SK-N-MC (cell line): ENCODE measurements around the gene CSNK2B.

Source experiments
- DNase-seq: peaks from one replicate; pipeline ENCODE4 v3.0.0-alpha.2; 2011; ENCODE audit warnings: low read depth, low spot score
- H3K27ac ChIP-seq: fragments of 200-600 bp; sonication (generic); 2 replicates; pipeline ENCODE4 v1.5.1; 2016; ENCODE audit warnings: mixed run types
- H3K36me3 ChIP-seq: fragments of 200-600 bp; sonication (generic); 2 replicates; pipeline ENCODE4 v1.6.1; 2017; ENCODE audit warnings: antibody characterized with exemption, low read length, mixed read lengths; ENCODE audit not compliant: insufficient read depth
- H3K4me3 ChIP-seq: fragments of 200-600 bp; sonication (generic); 2 replicates; pipeline ENCODE4 v1.5.1; 2016
- H3K9ac ChIP-seq: fragments of 200-600 bp; sonication (generic); 2 replicates; pipeline ENCODE4 v1.8.0; 2017; ENCODE audit warnings: mixed run types, mixed read lengths; ENCODE audit not compliant: insufficient read length
- H3K9me3 ChIP-seq: fragments of 200-600 bp; sonication (generic); 2 replicates; pipeline ENCODE4 v1.6.1; 2017; ENCODE audit warnings: low read depth, mild to moderate bottlenecking, antibody characterized with exemption, low read length, moderate library complexity, mixed read lengths
- EZH2 ChIP-seq: fragments of 200-600 bp; sonication (generic); IDR thresholded peaks from one replicate; pipeline ENCODE4 v1.6.1; 2017; ENCODE audit warnings: antibody characterized with exemption
- FOXP2 ChIP-seq: optimal IDR thresholded peaks from 2 replicates; pipeline ENCODE3; 2011; ENCODE audit warnings: mild to moderate bottlenecking, moderate library complexity; ENCODE audit not compliant: insufficient read depth; ENCODE audit errors: extremely low read length, control extremely low read depth
- POLR2AphosphoS5 ChIP-seq: IDR thresholded peaks from 2 replicates; pipeline ENCODE4 v1.6.1; 2012; ENCODE audit warnings: mild to moderate bottlenecking, low read depth, low read length, borderline replicate concordance

Gene CSNK2B

DNA sequence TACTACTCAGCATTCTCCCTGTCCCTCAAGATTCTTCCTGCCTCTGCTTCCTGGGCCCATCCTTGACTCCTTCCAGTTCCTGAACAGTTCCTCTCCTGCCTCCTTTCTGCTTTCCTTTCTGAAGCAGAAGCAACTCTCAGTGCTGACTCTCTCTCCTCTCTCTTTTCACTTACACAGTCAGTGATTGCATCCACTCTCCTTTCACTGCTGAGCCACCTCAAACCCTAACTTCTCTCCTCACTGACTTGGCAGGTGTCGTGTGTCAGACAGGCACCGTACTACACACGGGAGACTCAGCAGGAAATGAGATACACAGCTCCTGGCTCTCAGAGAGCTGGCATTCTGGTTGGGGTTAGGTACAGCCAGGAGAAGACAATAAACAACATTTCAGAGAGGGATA lies 31.7 kb downstream of the CSNK2B start:
- no peak for DNase-seq
- no peaks in the 10 kb centered on the region for H3K9me3 ChIP-seq
- H3K27ac ChIP-seq = no peak overlapping the region
- no peak for TF ChIP-seq FOXP2
- no peak for TF ChIP-seq POLR2AphosphoS5
- TF ChIP-seq EZH2 = no peak
- peaks cover 20% of the 10 kb centered on the region for H3K36me3 ChIP-seq
- no peak overlapping the region for H3K9ac ChIP-seq
- H3K4me3 ChIP-seq = no peak overlapping the region

- H3K27ac ChIP-seq = no peak overlapping the region
- no peak for DNase-seq
- no peak overlapping the region for H3K9ac ChIP-seq
- peaks cover 16% of the 10 kb centered on the region for H3K36me3 ChIP-seq
- no peaks in the 10 kb centered on the region for H3K9me3 ChIP-seq
- TF ChIP-seq EZH2 (no peak), POLR2AphosphoS5 (no peak), FOXP2 (no peak)
- H3K4me3 ChIP-seq = no peak overlapping the region
Measured at GRCh38 chr6:31700740-31701401, 35.0 kb downstream of the CSNK2B start.

DNA sequence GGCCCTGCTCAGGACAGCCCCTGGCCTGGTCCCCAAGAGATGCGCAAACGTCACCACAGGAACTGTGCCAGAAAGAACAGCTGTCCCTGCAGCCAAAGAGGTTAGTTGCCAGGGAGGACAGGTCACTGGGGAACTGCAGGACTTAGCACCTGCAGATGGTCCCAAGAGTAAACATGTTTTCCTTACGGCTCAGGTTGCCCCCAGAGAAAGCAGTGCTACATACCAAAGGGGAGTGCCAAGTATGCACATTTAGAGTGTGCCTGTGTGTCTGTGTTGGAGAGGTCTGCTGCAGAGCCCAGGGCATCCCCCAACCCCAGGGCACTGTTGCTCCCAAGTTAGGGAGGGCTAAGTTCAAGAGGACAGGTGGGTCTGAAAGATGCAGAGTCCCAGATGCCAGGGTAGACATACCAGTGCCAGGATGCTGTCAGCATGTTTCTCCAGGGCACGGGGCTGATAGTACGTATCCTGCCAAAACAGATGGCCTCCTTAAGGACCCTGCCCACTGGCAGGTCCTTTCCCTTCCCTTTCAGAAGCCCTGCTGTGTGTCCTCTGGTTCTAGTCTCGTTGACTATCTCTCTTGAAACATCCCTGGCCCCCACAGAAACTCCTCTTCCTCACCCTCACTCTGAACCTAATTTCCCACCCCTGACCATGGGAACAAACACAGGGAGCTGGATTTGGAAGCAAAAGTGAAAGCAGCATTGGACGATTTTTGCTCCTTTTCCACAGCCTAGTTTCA lies 36.0 kb downstream of the CSNK2B start:
- Histone ChIP-seq H3K9me3 (no peaks in the 10 kb centered on the region), H3K9ac (peak overlapping the region; percentile 86), H3K27ac (peak overlapping the region; percentile 65; the same call in 1 of the 2 replicates), H3K4me3 (peak overlapping the region; percentile 93), H3K36me3 (peaks cover 11% of the 10 kb centered on the region)
- no peak for DNase-seq
- TF ChIP-seq POLR2AphosphoS5 = no peak
- no peak for TF ChIP-seq FOXP2
- TF ChIP-seq EZH2 = no peak

GRCh38 chr6:31702405-31702818 lies 36.5 kb downstream of the CSNK2B start:
- DNase-seq = no peak
- H3K4me3 ChIP-seq = peak overlapping the region; percentile 93
- H3K9ac ChIP-seq = peak overlapping the region; percentile 86
- H3K9me3 ChIP-seq = no peaks in the 10 kb centered on the region
- peaks cover 6% of the 10 kb centered on the region for H3K36me3 ChIP-seq
- TF ChIP-seq FOXP2 (no peak), POLR2AphosphoS5 (no peak), EZH2 (no peak)
- H3K27ac ChIP-seq = peak overlapping the region; percentile 65

DNA sequence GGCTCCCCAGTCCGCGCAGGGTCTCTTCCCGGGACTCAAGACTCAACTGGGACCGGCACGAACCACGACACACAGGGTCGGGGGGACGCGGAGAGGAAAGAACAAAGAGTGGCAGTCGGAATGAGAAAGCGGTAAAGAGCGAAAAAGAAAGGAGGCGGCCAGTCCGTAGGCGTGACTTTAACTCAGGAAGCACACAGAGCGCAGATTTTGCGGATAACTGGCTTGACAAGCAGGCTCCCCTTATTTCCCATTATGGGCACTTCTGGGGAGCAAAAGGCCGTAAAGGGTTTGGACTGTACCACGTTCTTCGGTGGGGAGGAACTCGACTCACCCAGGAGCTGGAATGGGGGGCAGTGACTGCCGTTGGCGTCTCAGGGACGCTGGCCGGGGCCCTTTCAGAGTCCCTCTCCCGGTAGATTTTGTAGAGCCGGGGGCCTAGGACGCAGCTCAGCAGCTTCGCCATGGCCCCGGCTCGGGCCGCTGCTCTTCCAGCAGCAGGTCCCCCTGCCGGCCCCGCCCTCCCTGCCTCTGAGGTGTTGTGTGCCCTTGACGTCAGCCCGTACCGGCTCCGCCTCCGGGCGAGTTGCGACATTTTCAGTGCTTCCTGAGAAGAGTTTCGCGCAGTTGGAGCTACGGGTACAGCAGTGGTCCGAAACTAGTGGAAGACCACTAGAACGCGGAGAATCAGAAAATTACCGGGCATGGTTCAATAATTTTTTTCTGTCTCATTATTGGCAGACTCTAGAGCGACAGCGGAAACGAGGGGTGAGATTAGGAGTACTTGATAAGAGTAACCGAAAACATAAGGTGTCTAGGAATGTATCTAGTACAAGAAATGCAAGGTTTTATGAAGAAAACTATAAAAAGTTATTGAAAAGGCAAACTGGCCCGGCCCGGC lies 37.2 kb downstream of the CSNK2B start, which contains the start of gene ABHD16A:
ABHD16A (minus strand) TSS at position 506 of the 898 bp plus-strand sequence; CDS start at position 463, 43 bp downstream.
- Histone ChIP-seq H3K9me3 (no peaks in the 10 kb centered on the region), H3K27ac (peak within 1 kb of the TSS; percentile 65), H3K9ac (peak within 1 kb of the TSS; percentile 86), H3K36me3 (peaks cover 6% of the 10 kb centered on the region), H3K4me3 (peak within 1 kb of the TSS; percentile 93)
- TF ChIP-seq EZH2 = no peak
- peak; percentile 95 for TF ChIP-seq POLR2AphosphoS5
- peak; percentile 97 for DNase-seq

GRCh38 chr6:31705931-31706330 lies 40.1 kb downstream of the CSNK2B start:
- Histone ChIP-seq H3K9ac (no peak overlapping the region), H3K4me3 (no peak overlapping the region), H3K9me3 (no peaks in the 10 kb centered on the region), H3K27ac (peak overlapping the region; percentile 31; the same call in 1 of the 2 replicates), H3K36me3 (no peaks in the 10 kb centered on the region; the same call in 1 of the 2 replicates)
- no peak for DNase-seq
- TF ChIP-seq FOXP2 = no peak
- TF ChIP-seq POLR2AphosphoS5 = no peak
- TF ChIP-seq EZH2 = no peak

GRCh38 chr6:31706599-31706998 lies 40.7 kb downstream of the CSNK2B start, which contains the start of gene LY6G6F:
TSS of gene LY6G6F (plus strand) at chr6:31706866. CDS start at chr6:31706907, 41 bp downstream.
- Histone ChIP-seq H3K36me3 (no peaks in the 10 kb centered on the region), H3K9me3 (no peaks in the 10 kb centered on the region), H3K4me3 (no peak within 1 kb of the TSS), H3K9ac (no peak within 1 kb of the TSS), H3K27ac (peak within 1 kb of the TSS; percentile 31; the same call in 1 of the 2 replicates)
- no peak for DNase-seq
- no peak for TF ChIP-seq EZH2
- TF ChIP-seq POLR2AphosphoS5 = no peak
- no peak for TF ChIP-seq FOXP2
